ENCODE data around the gene TBX6.

The TBX6 gene

GRCh38 chr16:30066761-30067583, 24.8 kb downstream of the TBX6 start:
- Histone ChIP-seq H3K36me3 (peaks cover 51% of the 10 kb centered on the region), H3K4me3 (ENCODE audit: low read depth in 1 of 2, low read length in 1 of 2) (peak overlapping the region; percentile 96 to 100), H3K27me3 (no peaks in the 10 kb centered on the region), H3K27ac (peak overlapping the region; percentile 99), H3K9me3 (no peaks in the 10 kb centered on the region), H3K4me1 (ENCODE audit: control insufficient read depth in 1 of 2, insufficient read depth in 1 of 2, low read depth in 1 of 2, low read length in 1 of 2) (peaks cover 58 to 69% of the 10 kb centered on the region in 2 experiments)
- TF ChIP-seq, protein P1, sequence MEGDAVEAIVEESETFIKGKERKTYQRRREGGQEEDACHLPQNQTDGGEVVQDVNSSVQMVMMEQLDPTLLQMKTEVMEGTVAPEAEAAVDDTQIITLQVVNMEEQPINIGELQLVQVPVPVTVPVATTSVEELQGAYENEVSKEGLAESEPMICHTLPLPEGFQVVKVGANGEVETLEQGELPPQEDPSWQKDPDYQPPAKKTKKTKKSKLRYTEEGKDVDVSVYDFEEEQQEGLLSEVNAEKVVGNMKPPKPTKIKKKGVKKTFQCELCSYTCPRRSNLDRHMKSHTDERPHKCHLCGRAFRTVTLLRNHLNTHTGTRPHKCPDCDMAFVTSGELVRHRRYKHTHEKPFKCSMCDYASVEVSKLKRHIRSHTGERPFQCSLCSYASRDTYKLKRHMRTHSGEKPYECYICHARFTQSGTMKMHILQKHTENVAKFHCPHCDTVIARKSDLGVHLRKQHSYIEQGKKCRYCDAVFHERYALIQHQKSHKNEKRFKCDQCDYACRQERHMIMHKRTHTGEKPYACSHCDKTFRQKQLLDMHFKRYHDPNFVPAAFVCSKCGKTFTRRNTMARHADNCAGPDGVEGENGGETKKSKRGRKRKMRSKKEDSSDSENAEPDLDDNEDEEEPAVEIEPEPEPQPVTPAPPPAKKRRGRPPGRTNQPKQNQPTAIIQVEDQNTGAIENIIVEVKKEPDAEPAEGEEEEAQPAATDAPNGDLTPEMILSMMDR (IDR thresholded peaks at IDR 0.05) = no peak

- TF ChIP-seq, protein P1 (IDR thresholded peaks at IDR 0.05) = no peak
- peaks cover 58 to 69% of the 10 kb centered on the region in 2 experiments for H3K4me1 ChIP-seq (ENCODE audit: control insufficient read depth in 1 of 2, insufficient read depth in 1 of 2, low read depth in 1 of 2, low read length in 1 of 2)
- no peaks in the 10 kb centered on the region for H3K9me3 ChIP-seq
- H3K4me3 ChIP-seq (ENCODE audit: low read depth in 1 of 2, low read length in 1 of 2) = peak overlapping the region; percentile 96 to 100
- H3K27ac ChIP-seq = peak overlapping the region; percentile 99
- H3K36me3 ChIP-seq = peaks cover 43% of the 10 kb centered on the region
- H3K27me3 ChIP-seq = no peaks in the 10 kb centered on the region
These were observed 25.6 kb downstream of the TBX6 start for GRCh38 chr16:30065943-30066760.

GRCh38 chr16:30065102-30065942, 26.4 kb downstream of the TBX6 start, which contains the start of gene ALDOA:
TSS of gene ALDOA (plus strand) at chr16:30065760. CDS start at chr16:30066898, 1,138 bp downstream.
- H3K4me3 ChIP-seq (ENCODE audit: low read depth in 1 of 2, low read length in 1 of 2) = peak within 1 kb of the TSS; percentile 96 to 100
- H3K27ac ChIP-seq = peak within 1 kb of the TSS; percentile 99
- TF ChIP-seq, protein P1 (IDR thresholded peaks at IDR 0.05) = no peak
- no peaks in the 10 kb centered on the region for H3K27me3 ChIP-seq
- H3K4me1 ChIP-seq (ENCODE audit: control insufficient read depth in 1 of 2, insufficient read depth in 1 of 2, low read depth in 1 of 2, low read length in 1 of 2) = peaks cover 57 to 65% of the 10 kb centered on the region in 2 experiments
- peaks cover 34% of the 10 kb centered on the region for H3K36me3 ChIP-seq
- no peaks in the 10 kb centered on the region for H3K9me3 ChIP-seq

DNA sequence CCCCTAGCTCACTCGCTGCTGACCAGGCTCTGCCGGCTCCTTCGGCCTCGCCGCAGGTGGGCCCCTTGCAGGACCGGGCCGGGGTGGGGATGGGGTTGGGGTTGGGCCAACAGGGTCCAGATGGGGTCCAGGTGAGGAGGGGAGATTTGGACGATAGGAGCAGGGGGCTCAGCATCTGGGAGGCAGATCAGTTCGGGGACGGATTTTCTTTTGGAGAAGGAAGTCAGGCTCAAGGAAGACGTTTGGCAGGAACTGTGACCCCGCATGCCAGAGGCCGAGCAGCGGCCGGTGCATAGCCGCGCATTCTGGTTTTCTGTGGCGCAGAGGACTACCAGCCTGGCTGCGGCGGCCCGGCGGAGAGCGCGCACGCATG, 27.0 kb downstream of the TBX6 start:
- Histone ChIP-seq H3K4me3 (ENCODE audit: low read depth in 1 of 2, low read length in 1 of 2) (peak overlapping the region; percentile 96 to 100), H3K36me3 (peaks cover 28% of the 10 kb centered on the region), H3K27me3 (no peaks in the 10 kb centered on the region), H3K4me1 (ENCODE audit: control insufficient read depth in 1 of 2, insufficient read depth in 1 of 2, low read depth in 1 of 2, low read length in 1 of 2) (peaks cover 51 to 59% of the 10 kb centered on the region in 2 experiments), H3K27ac (peak overlapping the region; percentile 99), H3K9me3 (no peaks in the 10 kb centered on the region)
- TF ChIP-seq, protein P1 (IDR thresholded peaks at IDR 0.05) = no peak

Data from neutrophil (primary cell).